MCF 10A (cell line): ENCODE results near the gene TMC3. TPM values are rescaled to one million over a fixed set of nuclear protein-coding genes. Genes with fewer than 3 reads are reported as not detected.

Experiments
- BruUV-seq: library from RNA; stranded (reverse); fragments of 400-500 nt; replicated peaks from 2 replicates; lab custom pipeline; 2021; lab: Mats Ljungman, UMichigan
- CTCF ChIA-PET: fragments of 300-600 bp; sonication (Branson Sonifier 250); formaldehyde crosslinking; extraction: SDS; loops from one replicate; lab custom pipeline; 2021; ENCODE audit warnings: antibody characterized with exemption, inconsistent platforms; lab: Yijun Ruan, JAX
- POLR2A ChIA-PET: fragments of 300-600, 350-650 bp; sonication (Branson Sonifier 250); formaldehyde crosslinking; extraction: SDS; loops from one replicate; lab custom pipeline; 2020; ENCODE audit warnings: antibody characterized with exemption, inconsistent platforms; lab: Yijun Ruan, JAX
- DNase-seq: peaks from one replicate; pipeline ENCODE4 v3.0.0-alpha.2; 2018; ENCODE audit not compliant: unreplicated experiment
- H3K27ac Mint-ChIP-seq: one replicate; pipeline ENCODE4 v1.8.0; 2022; ENCODE audit warnings: mild to moderate bottlenecking, low read depth, mixed read lengths; ENCODE audit not compliant: unreplicated experiment
- H3K27me3 Mint-ChIP-seq: one replicate; pipeline ENCODE4 v1.8.0; 2022; ENCODE audit warnings: mixed read lengths; ENCODE audit not compliant: insufficient read depth, unreplicated experiment
- H3K36me3 Mint-ChIP-seq: one replicate; pipeline ENCODE4 v1.8.0; 2022; ENCODE audit warnings: mild to moderate bottlenecking, moderate library complexity, mixed read lengths; ENCODE audit not compliant: insufficient read depth, unreplicated experiment
- H3K4me1 Mint-ChIP-seq: one replicate; pipeline ENCODE4 v1.8.0; 2022; ENCODE audit warnings: mixed read lengths; ENCODE audit not compliant: insufficient read depth, unreplicated experiment
- H3K4me3 Mint-ChIP-seq: one replicate; pipeline ENCODE4 v1.8.0; 2022; ENCODE audit warnings: mild to moderate bottlenecking, moderate library complexity, mixed read lengths; ENCODE audit not compliant: unreplicated experiment
- H3K9me3 Mint-ChIP-seq: one replicate; pipeline ENCODE4 v1.8.0; 2022; ENCODE audit warnings: mixed read lengths; ENCODE audit not compliant: unreplicated experiment
- intact Hi-C: fragments of 100-400 bp; cut with micrococcal nuclease; formaldehyde crosslinking; loops from 2 replicates; pipeline ENCODE4 v1.14.1; 2022
- total RNA-seq: library from RNA; stranded (reverse); gene quantifications from 2 replicates; pipeline ENCODE4 v1.2.3, GENCODE V29; 2022
- TF ChIP-seq, protein P1 (sequence below): fragments of 200-600 bp; IDR thresholded peaks from one replicate; pipeline ENCODE4 v1.8.0; 2022; ENCODE audit warnings: antibody characterized with exemption, mild to moderate bottlenecking; ENCODE audit not compliant: unreplicated experiment

TMC3 gene
- total RNA-seq, 1 experiment from 2014 or later, result not detected

DNA sequence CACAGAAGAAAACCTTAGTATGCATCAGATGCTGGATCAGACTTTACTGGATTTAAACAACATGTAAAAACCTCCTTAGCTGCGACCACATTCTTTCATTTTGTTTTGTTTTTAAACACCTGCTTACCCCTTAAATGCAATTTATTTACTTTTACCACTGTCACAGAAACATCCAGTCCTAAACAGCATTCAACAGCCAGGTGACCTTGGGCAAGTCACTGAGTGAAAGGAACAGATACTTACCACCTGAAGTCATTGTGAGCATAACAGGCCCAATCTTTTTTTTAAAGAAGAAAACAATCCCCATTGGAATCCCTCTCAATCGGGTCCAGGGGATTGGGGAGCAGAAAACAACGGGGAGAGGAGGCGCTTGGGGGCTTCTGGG lies 50.5 kb downstream of the TMC3 start:
- Mint-ChIP-seq H3K4me1 (peaks cover 26% of the 10 kb centered on the region), H3K4me3 (peak overlapping the region; percentile 80), H3K27me3 (no peaks in the 10 kb centered on the region), H3K27ac (peak overlapping the region; percentile 32), H3K36me3 (peaks cover 6% of the 10 kb centered on the region), H3K9me3 (no peaks in the 10 kb centered on the region)
- intact Hi-C loops, result no loop called here
- no peak for DNase-seq
- POLR2A ChIA-PET, result interaction anchor here (0.7 to 1.9 kb wide), 12 partner anchors 11 to 649 kb away, joined by 3 to 11 read pairs (median 4); no protein-coding TSS in a partner anchor
- TSS peak; percentile 70 for BruUV-seq
- CTCF ChIA-PET, result interaction anchor here (0.9 to 1.8 kb wide), 2 partner anchors 11 to 13 kb away, joined by 3 read pairs; no protein-coding TSS in a partner anchor
- TF ChIP-seq, protein P1, sequence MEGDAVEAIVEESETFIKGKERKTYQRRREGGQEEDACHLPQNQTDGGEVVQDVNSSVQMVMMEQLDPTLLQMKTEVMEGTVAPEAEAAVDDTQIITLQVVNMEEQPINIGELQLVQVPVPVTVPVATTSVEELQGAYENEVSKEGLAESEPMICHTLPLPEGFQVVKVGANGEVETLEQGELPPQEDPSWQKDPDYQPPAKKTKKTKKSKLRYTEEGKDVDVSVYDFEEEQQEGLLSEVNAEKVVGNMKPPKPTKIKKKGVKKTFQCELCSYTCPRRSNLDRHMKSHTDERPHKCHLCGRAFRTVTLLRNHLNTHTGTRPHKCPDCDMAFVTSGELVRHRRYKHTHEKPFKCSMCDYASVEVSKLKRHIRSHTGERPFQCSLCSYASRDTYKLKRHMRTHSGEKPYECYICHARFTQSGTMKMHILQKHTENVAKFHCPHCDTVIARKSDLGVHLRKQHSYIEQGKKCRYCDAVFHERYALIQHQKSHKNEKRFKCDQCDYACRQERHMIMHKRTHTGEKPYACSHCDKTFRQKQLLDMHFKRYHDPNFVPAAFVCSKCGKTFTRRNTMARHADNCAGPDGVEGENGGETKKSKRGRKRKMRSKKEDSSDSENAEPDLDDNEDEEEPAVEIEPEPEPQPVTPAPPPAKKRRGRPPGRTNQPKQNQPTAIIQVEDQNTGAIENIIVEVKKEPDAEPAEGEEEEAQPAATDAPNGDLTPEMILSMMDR, result no peak

DNA sequence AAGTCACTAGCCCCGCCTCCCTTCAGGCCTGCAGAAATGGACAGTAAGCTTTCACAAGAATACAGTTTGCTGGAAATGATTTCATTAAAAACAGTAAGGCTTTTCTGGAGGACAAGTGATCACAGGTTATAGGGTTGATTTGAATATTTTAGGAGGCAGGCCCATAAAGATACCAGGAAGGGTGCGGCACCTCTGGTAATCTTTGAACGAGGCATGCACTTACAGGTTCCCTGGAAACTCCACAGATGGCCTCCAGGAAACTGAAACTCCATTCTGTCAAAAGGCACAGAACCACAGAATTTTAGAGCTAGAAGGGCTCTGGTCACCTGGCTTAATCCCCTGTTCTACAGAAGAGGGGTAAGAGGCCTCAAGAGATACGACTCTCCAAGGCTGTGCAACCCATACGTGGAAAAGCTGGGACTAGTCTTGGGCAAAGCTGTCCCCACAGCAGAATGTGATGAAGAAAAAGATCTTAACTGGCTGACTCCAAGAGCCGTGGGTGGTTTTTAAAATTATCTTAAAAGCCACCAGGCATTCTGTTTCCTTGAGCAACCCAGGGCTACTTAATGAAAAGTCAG lies 51.2 kb downstream of the TMC3 start:
- H3K9me3 Mint-ChIP-seq, result no peaks in the 10 kb centered on the region
- intact Hi-C loops, result no loop called here
- H3K27me3 Mint-ChIP-seq, result no peaks in the 10 kb centered on the region
- DNase-seq, result no peak
- ChIA-PET POLR2A (interaction anchor here (0.7 to 1.9 kb wide), 4 partner anchors 11 to 42 kb away, joined by 3 to 7 read pairs (median 4); no protein-coding TSS in a partner anchor), CTCF (interaction anchor here (1.2 kb wide), 1 partner anchor 76 kb away, joined by 5 read pairs; no protein-coding TSS in a partner anchor)
- H3K36me3 Mint-ChIP-seq, result peaks cover 6% of the 10 kb centered on the region
- no TSS peak for BruUV-seq
- peak overlapping the region; percentile 80 for H3K4me3 Mint-ChIP-seq
- peaks cover 24% of the 10 kb centered on the region for H3K4me1 Mint-ChIP-seq
- peak overlapping the region; percentile 25 for H3K27ac Mint-ChIP-seq
- TF ChIP-seq, protein P1, result no peak

DNA sequence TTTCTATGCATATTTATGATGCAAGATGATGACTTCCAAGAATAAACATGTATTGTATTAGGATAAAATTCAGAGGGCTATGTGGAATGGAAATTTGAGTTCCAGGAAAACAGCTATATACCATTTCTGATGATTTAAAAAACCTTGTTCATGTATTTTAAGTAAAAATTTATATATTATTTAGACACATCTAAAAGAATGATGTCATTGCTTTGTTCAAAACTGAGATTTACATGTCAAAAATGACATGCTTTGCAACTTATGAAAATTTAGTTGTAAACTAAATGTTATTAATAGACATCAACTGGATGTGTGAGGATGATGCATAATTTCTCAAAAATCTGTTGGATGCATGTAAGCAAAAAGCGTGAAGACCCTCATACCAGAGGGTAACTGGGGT lies 52.3 kb downstream of the TMC3 start:
- no peak overlapping the region for H3K4me3 Mint-ChIP-seq

DNA sequence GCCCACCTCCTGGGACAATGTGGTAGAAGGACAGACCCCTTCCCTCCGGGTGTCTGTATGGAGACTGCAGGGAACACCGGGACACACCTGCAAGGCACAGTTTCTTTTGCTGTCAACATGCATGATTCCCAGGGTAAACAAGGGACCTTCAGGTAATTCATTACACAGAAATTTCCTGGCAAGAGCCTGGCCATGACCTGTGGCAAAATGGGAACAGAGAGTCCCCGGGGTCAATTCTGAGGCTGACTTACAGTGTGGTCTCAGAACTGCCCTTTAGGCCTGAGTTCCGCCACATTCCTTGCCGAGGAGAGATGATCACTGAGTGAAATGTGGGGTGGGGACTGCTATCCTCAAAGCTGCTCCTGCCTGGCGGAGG lies 56.4 kb downstream of the TMC3 start:
- Mint-ChIP-seq H3K4me3 (no peak overlapping the region), H3K4me1 (peaks cover 13% of the 10 kb centered on the region), H3K36me3 (peaks cover 6% of the 10 kb centered on the region), H3K27ac (no peak overlapping the region), H3K9me3 (no peaks in the 10 kb centered on the region), H3K27me3 (no peaks in the 10 kb centered on the region)
- POLR2A ChIA-PET, result no interaction called here
- no TSS peak for BruUV-seq
- TF ChIP-seq, protein P1, result no peak
- intact Hi-C loops, result no loop called here
- no peak for DNase-seq
- CTCF ChIA-PET, result no interaction called here

More for the DNA sequence above, 52.3 kb downstream of the TMC3 start:
- peaks cover 20% of the 10 kb centered on the region for H3K4me1 Mint-ChIP-seq
- H3K36me3 Mint-ChIP-seq, result peaks cover 6% of the 10 kb centered on the region
- no TSS peak for BruUV-seq
- POLR2A ChIA-PET, result no interaction called here
- intact Hi-C loops, result no loop called here
- DNase-seq, result no peak
- TF ChIP-seq, protein P1, result no peak
- H3K27ac Mint-ChIP-seq, result no peak overlapping the region
- no peaks in the 10 kb centered on the region for H3K27me3 Mint-ChIP-seq
- no peaks in the 10 kb centered on the region for H3K9me3 Mint-ChIP-seq
- CTCF ChIA-PET, result interaction anchor here (1.0 to 1.2 kb wide), 2 partner anchors 42 to 55 kb away, joined by 4 to 6 read pairs; no protein-coding TSS in a partner anchor
